DMS114 treated with DMSO at 0.1 percent for 48 hours (cell line): ENCODE measurements around the gene MMRN1.

Source experiments
- DNase-seq: peaks from one replicate; lab custom pipeline; 2025; ENCODE audit not compliant: unreplicated experiment; lab: John Stamatoyannopoulos, UW

MMRN1 gene

DNA sequence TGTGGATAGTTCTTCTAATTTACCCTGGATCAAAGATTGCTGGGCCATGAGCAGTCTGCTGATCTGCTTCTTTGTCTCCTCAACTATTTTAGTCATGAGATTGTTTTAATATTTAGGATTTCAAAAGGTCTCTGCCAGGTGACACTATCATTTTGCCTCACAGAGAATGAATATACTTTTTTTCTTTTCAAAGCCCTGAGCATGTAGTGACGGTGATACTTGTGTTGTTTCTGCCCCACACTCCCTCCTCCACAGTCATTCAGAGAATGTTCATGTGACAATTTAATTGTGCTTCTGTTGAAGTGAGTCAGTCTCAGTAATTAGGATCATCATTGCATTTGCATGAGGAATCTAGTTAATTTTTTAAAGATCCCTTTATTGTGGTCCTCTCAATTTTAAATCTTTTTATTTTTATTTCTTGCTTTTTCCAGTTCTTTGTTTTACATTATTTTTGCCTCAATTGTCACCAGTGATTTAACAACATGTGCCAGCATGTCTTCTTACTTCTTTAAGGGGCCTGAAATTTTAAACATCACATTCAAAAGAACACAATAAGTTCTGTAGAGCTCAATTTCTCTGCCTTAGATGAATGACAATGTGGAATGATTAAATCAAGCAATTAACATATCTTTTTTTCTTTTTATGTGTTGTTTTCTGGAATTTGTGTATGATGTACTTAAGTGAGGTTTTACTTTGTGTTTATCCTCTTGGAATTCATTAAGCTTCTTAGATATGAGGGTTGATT lies 12.3 kb downstream of the MMRN1 start:
- DNase-seq, result no peak

DNA sequence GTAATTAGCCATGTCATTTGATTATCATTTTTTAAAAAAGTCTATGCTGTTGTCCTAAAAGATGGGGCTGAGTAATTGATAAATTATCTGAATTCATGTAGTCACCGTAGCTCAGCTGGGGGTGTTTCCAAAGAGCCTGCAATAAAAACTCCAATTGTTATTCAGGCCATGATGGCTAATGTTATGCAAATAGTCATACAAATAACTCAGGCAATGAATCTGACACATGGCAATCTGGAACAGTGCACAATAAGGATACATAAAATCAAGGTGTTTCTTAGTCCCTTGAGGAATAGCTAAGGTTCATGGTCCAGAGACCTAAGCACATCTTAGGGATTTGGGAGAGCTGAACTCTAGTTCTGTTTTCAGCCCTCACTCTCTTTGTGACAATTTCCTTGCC lies 15.2 kb downstream of the MMRN1 start:
- DNase-seq, result no peak

- DNase-seq, result no peak
Observed at GRCh38 chr4:89913623-89914022, 19.0 kb downstream of the MMRN1 start.

DNA sequence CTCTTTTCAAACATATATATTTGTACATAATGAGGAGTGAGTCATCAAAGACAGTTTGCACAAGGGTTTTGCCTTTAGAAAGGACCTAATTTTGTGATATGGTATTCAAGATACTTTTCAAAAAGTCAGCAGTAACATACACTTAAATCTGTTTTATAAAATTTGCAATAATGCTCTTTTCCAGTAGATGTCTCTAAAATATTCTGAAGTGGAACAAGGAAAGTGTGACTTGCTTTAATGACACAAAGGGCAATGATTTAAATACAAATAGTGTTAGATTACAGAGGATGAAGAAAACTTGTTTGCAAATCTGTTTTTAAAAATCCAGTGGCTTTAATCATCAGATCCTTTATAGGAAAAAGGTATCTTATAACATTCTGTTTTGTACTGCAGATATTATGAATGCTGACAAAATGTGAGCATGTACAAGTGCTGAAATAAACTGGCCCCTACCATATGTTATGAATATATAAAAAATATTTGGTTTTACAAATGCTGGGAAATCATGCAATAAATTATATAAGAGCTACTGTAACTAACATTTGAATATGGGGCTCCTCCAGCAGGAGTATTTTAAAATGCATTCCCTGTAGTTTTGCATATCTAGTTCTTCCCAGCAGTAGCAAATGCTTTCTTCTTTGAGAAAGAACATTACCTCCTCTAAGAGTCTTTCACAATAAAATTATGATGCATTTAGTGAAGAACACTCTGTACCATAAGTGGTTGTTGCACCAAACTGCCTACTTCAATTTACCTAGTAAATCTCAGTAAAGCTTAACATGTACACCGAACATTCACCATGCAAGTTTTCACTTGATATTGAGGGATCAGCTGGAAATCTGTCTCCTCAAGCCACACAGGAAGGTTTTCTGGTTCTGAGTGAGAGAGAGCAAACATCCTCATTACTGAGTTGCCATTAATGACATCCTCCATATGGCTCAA lies 20.2 kb downstream of the MMRN1 start:
- DNase-seq, result no peak

DNA sequence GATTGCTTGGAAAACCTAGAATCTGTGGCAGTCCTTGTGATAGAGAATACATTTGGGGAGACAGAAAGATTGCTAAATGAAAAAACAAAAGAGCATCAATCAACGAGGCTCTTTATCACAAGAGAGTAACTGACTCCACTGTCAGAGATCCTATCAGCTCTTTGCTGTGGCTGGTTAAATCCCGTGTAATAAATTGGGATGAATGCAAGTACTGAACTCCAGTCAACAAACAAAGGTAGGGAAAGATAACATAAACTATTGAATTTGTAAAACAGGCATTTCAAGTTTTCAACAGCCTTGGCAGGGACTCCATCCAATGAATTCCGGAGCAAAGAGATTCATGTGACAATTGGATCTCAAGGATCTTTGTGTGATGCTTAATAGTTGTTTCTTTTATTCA lies 21.3 kb downstream of the MMRN1 start:
- no peak for DNase-seq

GRCh38 chr4:89922848-89923416 lies 28.3 kb downstream of the MMRN1 start:
- DNase-seq, result no peak

GRCh38 chr4:89928838-89929237 lies 34.2 kb downstream of the MMRN1 start:
- no peak for DNase-seq

DNA sequence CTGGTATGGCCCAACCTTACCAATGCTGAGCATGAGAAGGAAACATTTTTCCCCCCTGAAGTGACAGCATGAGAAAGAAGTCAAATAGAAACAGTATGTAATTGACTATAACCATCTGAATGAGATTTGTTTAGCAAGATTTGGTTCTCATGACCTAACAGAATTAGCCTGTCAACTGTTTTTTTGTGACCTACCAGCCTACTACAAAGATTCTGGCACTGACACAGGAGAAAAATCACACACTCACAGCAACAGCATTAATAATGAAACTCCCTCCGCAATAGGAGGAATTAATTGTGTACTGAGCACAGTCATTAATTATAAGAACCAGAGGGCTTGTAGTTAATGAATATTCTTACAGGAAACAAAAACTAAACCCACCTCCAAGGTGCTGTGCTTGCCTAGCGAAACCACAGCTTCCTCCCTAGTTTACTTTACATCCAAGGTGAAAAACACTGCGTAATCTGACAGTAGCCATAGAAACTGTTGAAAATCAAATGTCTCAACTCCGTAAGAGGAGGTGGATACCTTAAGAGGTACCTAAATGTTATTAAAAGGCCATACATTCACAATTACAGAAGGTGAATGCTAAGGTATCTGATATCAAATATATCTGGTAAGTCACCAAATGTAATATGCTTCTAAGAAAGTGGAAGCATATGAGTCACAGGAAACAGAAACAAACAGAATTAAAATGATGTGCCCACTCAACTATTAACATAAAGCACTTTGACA lies 34.9 kb downstream of the MMRN1 start:
- no peak for DNase-seq

DNA sequence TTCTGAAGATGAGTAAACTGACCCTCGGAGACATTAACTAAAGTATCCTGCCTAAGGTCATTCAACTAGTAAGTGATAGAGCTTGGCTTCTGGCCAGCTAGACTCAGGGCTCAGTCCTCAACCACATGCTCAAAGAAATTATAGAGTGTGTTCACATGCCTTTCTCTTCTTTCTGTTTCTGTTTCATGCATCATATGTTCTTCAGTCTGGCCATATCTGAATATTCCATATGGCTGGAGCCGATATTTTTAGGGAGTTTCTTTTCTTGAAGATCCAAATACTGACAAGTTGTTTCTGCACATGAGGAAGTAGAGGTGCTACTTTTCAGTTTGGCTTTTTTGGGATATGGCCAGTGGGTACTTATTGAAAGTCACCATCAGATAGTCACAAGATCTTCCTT lies 44.9 kb downstream of the MMRN1 start:
- no peak for DNase-seq

DNA sequence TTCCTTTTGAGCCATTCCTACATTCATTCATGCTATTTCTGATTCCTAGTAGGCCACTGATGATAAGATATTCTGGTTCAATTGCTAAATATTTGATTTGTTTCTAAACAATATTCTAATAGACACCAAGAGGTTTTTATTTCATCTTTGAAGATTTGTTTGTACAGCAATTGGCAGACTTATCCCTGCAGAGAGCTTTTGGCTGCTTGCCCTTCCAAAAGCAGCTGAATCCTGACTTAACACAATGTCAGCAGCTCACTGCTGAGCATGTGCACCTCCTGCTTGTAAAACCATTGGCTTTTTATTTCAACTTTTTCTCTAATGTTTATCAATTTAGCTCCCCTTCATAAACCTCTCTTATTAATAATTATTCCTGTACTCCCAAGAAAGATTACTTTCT lies 45.3 kb downstream of the MMRN1 start:
- DNase-seq, result no peak

GRCh38 chr4:89942811-89943210 lies 48.2 kb downstream of the MMRN1 start:
- no peak for DNase-seq

DNA sequence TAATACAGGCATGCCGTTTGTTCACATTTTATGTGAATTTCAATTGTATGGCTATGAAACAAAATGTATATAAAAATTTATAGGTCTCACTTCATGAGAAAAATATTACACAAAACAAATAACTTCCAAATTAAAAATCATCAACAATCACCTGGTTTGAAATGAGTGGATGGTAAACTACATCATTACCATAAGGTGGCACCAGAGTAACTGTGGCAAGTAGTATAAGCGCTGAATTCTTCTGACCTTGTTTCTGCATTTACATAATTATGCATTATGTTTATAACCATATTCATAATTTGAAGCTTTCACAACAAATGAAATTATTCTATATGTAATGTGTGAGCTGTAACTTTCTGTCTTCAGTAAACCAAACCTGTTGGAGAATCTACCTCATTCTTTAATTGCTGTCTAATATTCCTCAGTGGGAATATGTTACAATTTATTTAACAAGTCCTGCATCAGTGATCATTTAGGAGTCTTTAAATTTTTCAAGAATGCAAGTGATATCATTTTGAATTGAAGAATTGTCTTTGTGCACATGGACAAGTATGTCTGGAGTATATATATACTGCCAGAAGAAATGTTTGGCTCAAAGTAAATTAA lies 55.2 kb downstream of the MMRN1 start:
- no peak for DNase-seq

- no peak for DNase-seq
Observed at GRCh38 chr4:89952458-89952857, 57.8 kb downstream of the MMRN1 start.

GRCh38 chr4:89954906-89955695 lies 60.4 kb downstream of the MMRN1 start:
- no peak for DNase-seq

DNA sequence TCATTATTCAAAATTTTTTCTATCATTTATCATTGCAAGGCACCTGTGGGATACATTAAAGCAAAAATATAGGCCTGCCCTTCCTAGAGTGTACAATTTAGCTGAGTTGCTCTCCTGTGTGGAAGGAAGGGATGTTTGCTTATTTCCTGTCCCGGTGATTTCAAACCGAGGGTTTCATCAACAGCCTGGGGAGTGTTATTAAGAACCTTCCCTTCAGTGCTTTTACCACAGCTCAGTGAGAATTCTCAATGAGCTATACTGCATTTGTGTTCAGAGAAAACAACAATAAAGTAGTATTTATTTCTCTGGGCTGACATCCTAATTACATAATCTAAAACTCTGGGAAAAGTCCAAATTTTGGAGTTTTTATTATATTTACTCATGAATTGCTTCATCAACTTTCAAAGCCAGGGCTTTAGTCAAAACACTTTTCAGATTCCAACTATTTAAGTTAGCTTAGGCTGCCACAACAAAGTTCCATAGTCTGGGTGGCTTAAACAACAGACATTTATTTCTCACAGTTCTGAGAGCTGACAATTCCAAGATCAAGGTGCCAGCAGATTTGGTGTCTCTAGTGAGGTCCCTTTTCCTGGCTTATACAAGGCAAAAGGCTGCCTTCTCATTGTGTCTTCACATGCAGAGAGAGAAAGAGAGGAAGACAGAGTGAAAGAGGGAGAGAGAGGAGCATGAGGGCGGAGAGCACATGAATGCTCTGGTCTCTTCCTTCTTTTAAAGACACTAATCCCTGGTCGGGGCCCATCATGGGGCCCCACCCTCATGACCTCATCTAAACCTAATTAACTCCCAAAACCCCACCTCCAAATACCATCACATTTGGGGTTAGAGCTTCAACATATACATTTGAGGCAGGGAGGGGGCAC lies 62.6 kb downstream of the MMRN1 start:
- no peak for DNase-seq

GRCh38 chr4:89981789-89982334 lies 87.2 kb downstream of the MMRN1 start:
- DNase-seq, result no peak

DNA sequence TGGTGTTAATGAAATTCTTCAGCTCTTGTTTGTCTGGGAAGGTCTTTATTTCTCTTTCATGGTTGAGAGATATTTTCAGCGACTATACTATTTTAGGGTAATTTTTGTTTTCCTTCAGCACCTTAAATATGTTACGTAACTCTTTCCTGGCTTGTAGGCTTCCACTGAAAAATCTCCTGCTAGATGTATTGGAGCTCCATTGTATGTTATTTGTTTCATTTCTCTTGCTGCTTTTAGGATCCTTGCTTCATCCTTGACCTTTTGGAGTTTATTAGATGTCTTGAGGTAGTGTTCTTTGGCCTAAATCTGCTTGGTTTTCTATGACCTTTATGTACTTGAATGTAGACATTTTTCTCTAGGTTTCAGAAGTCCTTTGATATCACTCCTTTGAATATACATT lies 93.6 kb downstream of the MMRN1 start:
- DNase-seq, result no peak

DNA sequence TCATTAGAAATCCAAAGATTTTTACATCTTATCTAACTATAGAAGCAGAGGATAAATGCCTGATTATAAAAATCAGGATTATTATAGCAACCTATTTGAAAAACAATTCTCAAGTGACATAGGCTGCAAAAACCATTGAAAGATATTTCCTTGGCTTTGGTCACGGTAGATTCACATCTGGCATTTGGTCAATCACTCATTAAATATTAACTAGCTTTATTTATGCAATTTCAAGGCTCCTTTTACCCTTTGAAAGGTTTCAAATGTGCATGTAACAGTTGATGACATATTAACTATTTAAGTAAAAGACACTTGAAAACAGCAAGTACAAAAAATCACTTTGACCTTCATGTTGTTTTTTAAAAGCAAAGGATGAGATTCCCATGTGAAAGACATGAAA lies 98.1 kb downstream of the MMRN1 start:
- no peak for DNase-seq
